NCI-H128 (cell line): ENCODE data around the gene MOB3A.

ENCODE experiments used
- DNase-seq: peaks from one replicate; lab custom pipeline; 2025; ENCODE audit not compliant: unreplicated experiment; lab: John Stamatoyannopoulos, UW

Gene MOB3A

GRCh38 chr19:2047449-2048103 lies 48.5 kb downstream of the MOB3A start:
- no peak for DNase-seq

GRCh38 chr19:2047076-2047448 lies 49.1 kb downstream of the MOB3A start:
- no peak for DNase-seq

DNA sequence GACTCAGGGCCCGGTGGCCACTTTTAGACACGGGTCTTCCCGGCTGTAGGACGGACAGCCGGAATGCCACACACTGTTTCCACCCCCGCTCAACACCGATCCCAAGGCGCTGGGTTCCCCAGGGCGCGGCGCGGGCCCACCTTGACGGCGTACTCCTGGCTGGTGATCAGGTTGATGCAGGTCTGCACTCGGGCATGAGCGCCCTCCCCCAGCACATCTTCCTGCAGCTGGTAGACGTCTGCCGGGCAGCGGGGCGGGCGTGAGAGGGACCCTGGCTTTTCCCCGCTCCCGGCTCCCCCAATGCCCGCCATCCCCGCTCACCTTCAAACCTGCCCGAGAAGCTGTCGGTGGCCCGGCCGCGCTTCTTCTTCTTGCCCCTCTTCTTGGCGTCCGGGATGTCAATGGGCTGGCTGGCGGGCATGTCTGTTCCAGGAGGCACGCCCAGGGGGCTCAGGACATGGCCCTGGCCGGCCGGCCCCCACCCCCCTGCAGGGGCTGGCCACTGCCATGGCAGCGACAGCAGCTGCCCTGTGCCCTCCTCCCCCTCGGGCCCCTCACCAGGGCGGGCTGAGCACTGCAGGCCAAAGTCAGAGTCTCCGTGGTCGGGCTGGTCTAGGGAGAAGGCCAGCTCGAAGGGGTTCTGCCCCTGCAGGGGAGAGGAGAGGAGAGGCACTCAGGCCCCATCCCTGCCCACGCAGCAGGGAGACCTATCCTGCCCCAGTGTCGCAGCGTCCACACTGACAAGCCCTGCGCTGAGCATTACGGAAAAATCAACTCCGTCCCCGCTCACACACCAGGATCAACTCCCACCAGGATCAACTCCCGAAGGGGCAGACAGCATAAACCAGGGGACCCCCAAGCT lies 49.8 kb downstream of the MOB3A start:
- DNase-seq = no peak

- no peak for DNase-seq
Observed at GRCh38 chr19:2045501-2046045, 50.6 kb downstream of the MOB3A start.

GRCh38 chr19:2044709-2045500 lies 51.2 kb downstream of the MOB3A start:
- no peak for DNase-seq

- DNase-seq = no peak
Observed at GRCh38 chr19:2043961-2044708, 52.0 kb downstream of the MOB3A start.

DNA sequence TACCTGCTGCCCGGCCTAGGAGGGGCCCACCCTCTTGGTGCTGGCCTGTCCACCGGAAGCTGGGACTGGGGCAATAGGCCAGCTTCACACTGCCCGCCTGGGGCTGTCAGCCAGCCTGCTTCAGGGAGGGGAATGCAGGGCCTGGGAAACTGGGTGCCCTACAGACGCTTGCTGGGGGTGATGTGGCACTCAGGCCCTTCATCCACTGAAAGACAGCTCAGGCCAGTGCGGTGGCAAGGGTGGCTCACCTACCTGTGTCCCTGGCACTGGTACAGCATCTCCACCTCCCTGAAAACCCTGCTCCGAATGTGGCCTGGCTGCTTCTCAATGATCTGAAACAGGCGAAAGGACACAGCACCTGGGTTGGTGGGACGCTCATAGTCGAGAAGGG lies 52.9 kb downstream of the MOB3A start:
- no peak for DNase-seq

- DNase-seq = no peak
Observed at GRCh38 chr19:2042485-2043250, 53.5 kb downstream of the MOB3A start.

- peak; percentile 86 for DNase-seq
Observed at GRCh38 chr19:2041683-2042484, 54.2 kb downstream of the MOB3A start.

GRCh38 chr19:2041433-2041682 lies 54.8 kb downstream of the MOB3A start:
- no peak for DNase-seq

- DNase-seq = no peak
Observed at GRCh38 chr19:2040647-2041432, 55.3 kb downstream of the MOB3A start.

DNA sequence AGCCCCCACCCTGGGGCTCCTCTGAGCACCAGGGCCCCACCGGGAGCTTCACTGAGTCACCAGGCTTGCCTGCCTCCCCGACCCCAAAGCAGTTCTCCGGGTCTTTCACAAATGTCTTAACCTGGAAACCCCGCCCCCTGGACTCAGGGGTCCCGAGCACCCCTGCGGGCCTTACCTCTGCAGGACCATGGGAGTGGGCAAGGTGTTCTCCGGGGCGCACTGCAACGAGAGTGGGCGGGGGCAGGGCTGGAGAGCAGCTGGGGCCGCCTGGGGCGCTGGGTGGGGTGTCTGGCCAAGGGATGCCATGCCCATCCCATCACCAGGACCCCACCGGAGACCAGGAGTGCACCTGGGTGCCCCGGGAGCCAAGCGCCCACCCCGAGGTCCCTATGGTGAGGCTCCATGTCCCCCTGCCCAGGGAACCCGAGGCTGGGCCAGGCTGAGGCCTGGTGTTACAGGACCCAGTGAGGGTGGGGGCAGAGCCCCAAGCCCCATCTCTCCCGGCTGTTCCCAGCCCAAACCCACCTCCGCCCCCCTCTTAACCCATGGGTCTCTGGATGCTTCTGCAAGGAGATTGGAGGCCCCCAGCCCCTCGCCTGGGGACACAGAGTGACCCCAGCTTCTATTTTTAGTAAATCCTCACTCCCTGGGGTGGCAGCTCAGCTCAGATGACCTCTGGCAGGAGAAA lies 56.0 kb downstream of the MOB3A start:
- DNase-seq = no peak

- no peak for DNase-seq
Observed at GRCh38 chr19:2039089-2039958, 56.8 kb downstream of the MOB3A start.

DNA sequence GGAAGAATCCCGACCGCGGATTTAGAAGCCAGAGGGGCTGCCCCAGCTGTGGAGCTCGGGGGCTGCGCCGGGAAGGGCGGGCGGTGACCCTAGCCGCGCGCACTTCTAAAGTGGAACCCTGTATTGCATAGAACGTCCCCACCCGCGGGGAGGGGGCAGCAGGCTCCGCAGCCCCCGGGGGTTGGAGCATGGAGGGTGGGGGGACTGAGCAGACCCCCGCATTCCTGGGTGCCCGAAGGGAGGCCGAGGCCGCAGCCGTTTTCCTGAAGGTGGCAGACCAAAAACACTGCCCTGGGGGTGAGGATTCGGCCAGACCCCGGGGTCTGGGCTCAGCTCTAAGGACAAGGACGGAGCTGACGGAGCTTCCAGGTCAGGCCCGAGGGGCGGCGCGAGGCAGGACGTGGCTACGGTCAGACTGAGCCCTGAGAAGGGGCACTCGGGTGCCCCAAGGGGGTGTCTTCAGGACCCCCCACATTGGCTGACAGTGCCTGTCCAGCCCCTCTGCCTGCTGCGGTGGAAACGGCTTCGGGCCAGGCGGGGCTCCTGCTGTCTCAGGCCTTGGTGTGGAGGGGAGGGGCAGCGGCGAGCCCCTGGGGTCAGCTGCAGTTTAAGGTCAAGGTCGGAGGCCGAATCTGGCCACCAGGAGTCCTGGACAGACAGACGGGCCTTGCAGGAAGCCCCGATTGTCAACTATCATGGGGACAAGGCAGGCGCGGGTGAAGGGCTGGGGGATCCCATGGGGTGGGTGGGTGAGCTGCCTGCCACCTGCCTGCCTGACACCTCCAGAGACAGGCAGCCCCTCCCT lies 57.6 kb downstream of the MOB3A start:
- DNase-seq = no peak

DNA sequence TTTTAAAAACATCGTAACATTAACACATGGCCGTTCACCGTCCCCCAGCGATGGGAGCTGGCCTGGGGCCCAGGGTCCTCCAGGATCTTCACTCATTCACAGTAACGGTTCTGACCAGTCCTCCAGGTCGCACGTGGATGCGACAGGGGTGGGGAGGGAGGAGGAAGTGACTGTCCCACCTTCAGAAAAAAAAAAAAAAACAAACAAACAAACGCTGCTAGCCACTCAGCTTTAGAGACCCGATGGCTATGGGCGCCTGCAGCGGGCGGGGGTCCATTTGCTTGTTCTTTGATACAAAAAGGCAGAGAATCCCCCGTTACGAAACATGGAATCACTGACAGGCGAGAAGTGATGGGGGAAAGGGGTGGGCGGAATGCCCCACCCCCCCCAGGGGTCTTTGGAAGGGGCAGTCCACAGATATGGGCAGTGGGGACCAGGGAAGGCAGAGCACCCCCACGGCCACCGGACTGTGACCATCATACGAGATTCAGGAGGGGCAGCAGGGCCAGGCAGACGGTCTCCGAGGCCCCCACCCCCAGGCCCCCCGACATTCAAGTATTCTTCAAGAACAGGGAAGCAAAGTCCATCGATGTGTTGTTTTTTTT lies 58.4 kb downstream of the MOB3A start:
- DNase-seq = no peak

DNA sequence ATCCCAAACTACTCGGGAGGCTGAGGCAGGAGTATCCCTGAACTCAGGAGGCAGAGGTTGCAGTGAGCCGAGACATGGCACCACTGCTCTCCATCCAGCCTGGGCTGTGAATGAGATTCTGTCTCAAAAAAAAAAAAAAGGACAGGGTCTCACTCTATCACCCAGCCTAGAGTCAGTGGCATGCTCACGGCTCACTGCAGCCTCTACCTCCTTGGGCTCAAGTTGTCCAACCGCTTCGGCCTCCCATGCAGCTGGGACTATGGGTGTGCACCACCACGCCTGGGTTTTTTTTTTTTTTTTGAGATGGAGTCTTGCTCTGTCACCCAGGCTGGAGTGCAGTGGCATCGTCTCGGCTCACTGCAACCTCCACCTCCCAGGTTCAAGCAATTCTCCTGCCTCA lies 59.7 kb downstream of the MOB3A start:
- no peak for DNase-seq
